ENCODE measurements around the gene RASGRP3.
A peak's percentile ranks its signal among the peaks of the same experiment; 100 is the strongest.

RASGRP3 gene

GRCh38 chr2:33595385-33595784 is 118.9 kb downstream of the RASGRP3 start:
- DNase-seq: no peak

GRCh38 chr2:33597026-33597425 is 120.6 kb downstream of the RASGRP3 start:
- DNase-seq: no peak

GRCh38 chr2:33598561-33599174 is 122.2 kb downstream of the RASGRP3 start:
- no peak for DNase-seq

GRCh38 chr2:33599175-33599942 is 122.9 kb downstream of the RASGRP3 start, which contains the start of gene FAM98A:
Gene FAM98A (minus strand): TSS chr2:33599299. CDS start chr2:33599221, 78 bp downstream.
- DNase-seq: peak; percentile 92

- DNase-seq: no peak
Observed at GRCh38 chr2:33599943-33600192, 123.4 kb downstream of the RASGRP3 start.

- no peak for DNase-seq
Observed at GRCh38 chr2:33602201-33602830, 125.9 kb downstream of the RASGRP3 start.

GRCh38 chr2:33603416-33603815 is 127.0 kb downstream of the RASGRP3 start:
- DNase-seq: no peak

- no peak for DNase-seq
Observed at GRCh38 chr2:33605056-33605455, 128.6 kb downstream of the RASGRP3 start.

GRCh38 chr2:33606100-33606499 is 129.7 kb downstream of the RASGRP3 start:
- no peak for DNase-seq

- DNase-seq: no peak
Observed at GRCh38 chr2:33606622-33607021, 130.2 kb downstream of the RASGRP3 start.

- DNase-seq: no peak
Observed at GRCh38 chr2:33607251-33607721, 130.8 kb downstream of the RASGRP3 start.

- no peak for DNase-seq
Observed at GRCh38 chr2:33607905-33608304, 131.5 kb downstream of the RASGRP3 start.

- DNase-seq: no peak
Observed at GRCh38 chr2:33614190-33614589, 137.7 kb downstream of the RASGRP3 start.
